Vein endothelial cell (primary cell): ENCODE data around the gene CNTN2. TPM values are rescaled to one million over a fixed set of nuclear protein-coding genes. Genes with fewer than 3 reads are reported as not detected.

Experiments used
- total RNA-seq: library from RNA; depleted of rRNA; stranded (reverse); fragments of >200 nt; gene quantifications from 2 replicates; pipeline ENCODE4 v1.2.3, GENCODE V29; 2012

CNTN2 gene, protein sequence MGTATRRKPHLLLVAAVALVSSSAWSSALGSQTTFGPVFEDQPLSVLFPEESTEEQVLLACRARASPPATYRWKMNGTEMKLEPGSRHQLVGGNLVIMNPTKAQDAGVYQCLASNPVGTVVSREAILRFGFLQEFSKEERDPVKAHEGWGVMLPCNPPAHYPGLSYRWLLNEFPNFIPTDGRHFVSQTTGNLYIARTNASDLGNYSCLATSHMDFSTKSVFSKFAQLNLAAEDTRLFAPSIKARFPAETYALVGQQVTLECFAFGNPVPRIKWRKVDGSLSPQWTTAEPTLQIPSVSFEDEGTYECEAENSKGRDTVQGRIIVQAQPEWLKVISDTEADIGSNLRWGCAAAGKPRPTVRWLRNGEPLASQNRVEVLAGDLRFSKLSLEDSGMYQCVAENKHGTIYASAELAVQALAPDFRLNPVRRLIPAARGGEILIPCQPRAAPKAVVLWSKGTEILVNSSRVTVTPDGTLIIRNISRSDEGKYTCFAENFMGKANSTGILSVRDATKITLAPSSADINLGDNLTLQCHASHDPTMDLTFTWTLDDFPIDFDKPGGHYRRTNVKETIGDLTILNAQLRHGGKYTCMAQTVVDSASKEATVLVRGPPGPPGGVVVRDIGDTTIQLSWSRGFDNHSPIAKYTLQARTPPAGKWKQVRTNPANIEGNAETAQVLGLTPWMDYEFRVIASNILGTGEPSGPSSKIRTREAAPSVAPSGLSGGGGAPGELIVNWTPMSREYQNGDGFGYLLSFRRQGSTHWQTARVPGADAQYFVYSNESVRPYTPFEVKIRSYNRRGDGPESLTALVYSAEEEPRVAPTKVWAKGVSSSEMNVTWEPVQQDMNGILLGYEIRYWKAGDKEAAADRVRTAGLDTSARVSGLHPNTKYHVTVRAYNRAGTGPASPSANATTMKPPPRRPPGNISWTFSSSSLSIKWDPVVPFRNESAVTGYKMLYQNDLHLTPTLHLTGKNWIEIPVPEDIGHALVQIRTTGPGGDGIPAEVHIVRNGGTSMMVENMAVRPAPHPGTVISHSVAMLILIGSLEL
- total RNA-seq: not detected in 2 replicates

GRCh38 chr1:205042911-205043806, at the start of gene CNTN2:
CNTN2 (plus strand) TSS chr1:205043212; CDS start chr1:205053186, 9,974 bp downstream.

GRCh38 chr1:205084360-205084759, 41.3 kb downstream of the CNTN2 start, which contains the start of gene TMEM81:
TMEM81 (minus strand) TSS chr1:205084460; CDS start chr1:205084320, 140 bp downstream.

DNA sequence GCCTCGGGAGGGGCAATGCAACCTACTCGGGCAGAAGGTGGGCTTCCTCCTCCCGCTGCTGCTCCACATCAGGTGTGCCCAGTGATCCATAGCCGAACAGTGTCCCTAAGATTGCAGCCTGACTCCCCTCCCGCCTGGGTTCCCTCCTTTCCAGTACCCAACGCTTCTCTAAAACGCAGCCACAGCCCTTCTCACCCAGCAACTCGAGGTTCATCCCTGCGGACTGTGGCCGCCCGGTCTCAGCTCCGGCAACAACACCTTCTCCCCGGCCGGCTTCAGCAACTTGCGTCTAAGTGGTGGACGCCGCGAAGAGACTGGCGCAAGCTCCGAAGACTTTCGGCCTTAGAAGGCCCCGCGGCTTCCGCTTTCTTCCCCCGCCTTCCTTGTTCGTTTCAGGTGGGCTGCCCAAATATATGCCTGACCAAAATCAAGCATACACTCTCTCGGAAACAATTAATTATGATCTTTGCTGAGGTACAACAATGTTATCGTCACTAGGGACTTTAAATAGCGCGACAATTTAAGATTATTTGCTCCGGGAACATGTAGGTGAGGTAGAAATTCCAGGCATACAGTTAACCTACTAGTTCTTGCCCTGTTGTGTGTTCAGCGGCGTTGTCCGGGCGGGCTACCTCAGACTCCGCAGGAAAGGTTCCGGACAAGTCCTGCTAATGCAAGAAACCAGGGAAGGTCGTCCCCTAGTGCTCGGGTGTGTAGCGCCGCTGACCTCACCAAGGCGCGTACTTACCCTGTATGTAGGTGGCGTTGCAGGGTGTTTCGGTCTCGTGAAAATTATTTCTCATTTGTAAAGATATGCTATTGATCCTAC, 78.9 kb downstream of the CNTN2 start, which contains the start of gene RBBP5:
Gene RBBP5 (minus strand): TSS at position 319 of the 829 bp plus-strand sequence. CDS start 105 bp downstream, at position 214.

Other genes starting within 250 kb of the CNTN2 start
- under 0.01 TPM in 1 of 2 replicates, not detected in the other for gene NFASC, start 172.3 kb upstream of the CNTN2 start, total RNA-seq
- gene TMEM81, start 41.2 kb downstream of the CNTN2 start, total RNA-seq: 0.67 and 1.3 TPM in 2 replicates
- 16.7 and 19.8 TPM in 2 replicates for gene RBBP5, start 78.8 kb downstream of the CNTN2 start, total RNA-seq
- 10.1 and 10.5 TPM in 2 replicates for gene DSTYK, start 168.5 kb downstream of the CNTN2 start, total RNA-seq
- gene TMCC2, start 184.7 kb downstream of the CNTN2 start, total RNA-seq: 2.0 and 2.1 TPM in 2 replicates